Daoy (cell line): Measurements from ENCODE around the gene ZNF207. TPM values are rescaled to one million over a fixed set of nuclear protein-coding genes. Genes with fewer than 3 reads are reported as not detected.
A peak's percentile ranks its signal among the peaks of the same experiment; 100 is the strongest.
"Not testable (repeated sequence)": the region's sequence is repeated elsewhere in the genome, so short reads cannot be mapped to it uniquely, and the experiment has no call there.

Experiments
- DNase-seq: peaks from one replicate; pipeline ENCODE4 v3.0.0-alpha.2; 2015; ENCODE audit warnings: low read depth
- total RNA-seq: library from RNA; depleted of rRNA; stranded (reverse); fragments of >200 nt; shearing (Covaris generic); gene quantifications from 2 replicates; pipeline ENCODE4 v1.2.3, GENCODE V29; 2014

Gene ZNF207
- total RNA-seq, 1 experiment from 2014 or later, result 173 TPM

GRCh38 chr17:32335046-32335445 is 14.9 kb upstream of the ZNF207 start:
- DNase-seq, result no peak

- no peak for DNase-seq
Observed at GRCh38 chr17:32335687-32336086, 14.3 kb upstream of the ZNF207 start.

GRCh38 chr17:32341141-32341856 is 8.7 kb upstream of the ZNF207 start:
- no peak for DNase-seq

- peak; percentile 87 for DNase-seq
Observed at GRCh38 chr17:32341857-32342602, 7.9 kb upstream of the ZNF207 start, which contains the start of gene C17orf75. C17orf75 (minus strand) TSS chr17:32342173; CDS start chr17:32342139, 34 bp downstream.

- no peak for DNase-seq
Observed at GRCh38 chr17:32342603-32343325, 7.2 kb upstream of the ZNF207 start.

- no peak for DNase-seq
Observed at GRCh38 chr17:32345951-32346600, 3.9 kb upstream of the ZNF207 start.

GRCh38 chr17:32348483-32348800 is 1.5 kb upstream of the ZNF207 start:
- no peak for DNase-seq

GRCh38 chr17:32349503-32349853 is 479 bp upstream of the ZNF207 start:
- peak; percentile 16 for DNase-seq

GRCh38 chr17:32350666-32351418 is 885 bp downstream of the ZNF207 start:
- DNase-seq, result peak; percentile 49

- DNase-seq, result not testable (repeated sequence)
Observed at GRCh38 chr17:32352734-32353133, 2.8 kb downstream of the ZNF207 start.

- no peak for DNase-seq
Observed at GRCh38 chr17:32355649-32356377, 5.9 kb downstream of the ZNF207 start.

- no peak for DNase-seq
Observed at GRCh38 chr17:32356378-32356743, 6.4 kb downstream of the ZNF207 start.

GRCh38 chr17:32356750-32357149 is 6.8 kb downstream of the ZNF207 start:
- DNase-seq, result no peak

GRCh38 chr17:32357615-32358014 is 7.7 kb downstream of the ZNF207 start:
- DNase-seq, result no peak

GRCh38 chr17:32361270-32361669 is 11.3 kb downstream of the ZNF207 start:
- no peak for DNase-seq

GRCh38 chr17:32370426-32370825 is 20.5 kb downstream of the ZNF207 start:
- DNase-seq, result no peak

GRCh38 chr17:32382526-32383223 is 32.7 kb downstream of the ZNF207 start:
- DNase-seq, result no peak

- no peak for DNase-seq
Observed at GRCh38 chr17:32383926-32384434, 34.0 kb downstream of the ZNF207 start.

- DNase-seq, result no peak
Observed at GRCh38 chr17:32385121-32385520, 35.2 kb downstream of the ZNF207 start.

GRCh38 chr17:32385971-32386370 is 36.0 kb downstream of the ZNF207 start:
- DNase-seq, result no peak
